Gastrocnemius medialis (tissue), 4 donors: ENCODE measurements around the gene OXCT1. TPM values are rescaled to one million over a fixed set of nuclear protein-coding genes. Genes with fewer than 3 reads are reported as not detected.
A peak's percentile ranks its signal among the peaks of the same experiment; 100 is the strongest.

Source experiments
- ATAC-seq, 2 donors: fragments of 150-250 bp; one replicate each; pipeline ENCODE4 v1.9.1; 2016
- DNase-seq, 2 donors: peaks; one replicate each; pipeline ENCODE4 v3.0.0-alpha.2; 2019
- H3K27ac ChIP-seq, 4 donors: fragments of 200-600 bp; sonication (generic); 1 replicate in 1 of 4; 2 replicates in 3 of 4; pipeline ENCODE4 v1.5.1; 2016 to 2018; ENCODE audit warnings: mild to moderate bottlenecking in 2 of 4, moderate library complexity in 1 of 4
- H3K27me3 ChIP-seq, 3 donors: fragments of 200-600 bp; sonication (generic) in 2 of 3; 1 replicate in 1 of 3; 2 replicates in 2 of 3; pipeline versions ENCODE4 v1.5.1 to v1.6.0; 2016 to 2019; ENCODE audit warnings: mild to moderate bottlenecking in 1 of 3, moderate library complexity in 1 of 3
- H3K36me3 ChIP-seq, 2 donors: fragments of 200-600 bp; sonication (generic) in 1 of 2; one replicate each; pipeline ENCODE4 v1.5.1; 2017 to 2018
- H3K4me1 ChIP-seq, 2 donors: fragments of 200-600 bp; sonication (generic) in 1 of 2; one replicate each; pipeline ENCODE4 v1.5.1; 2016 to 2017; ENCODE audit warnings: mild to moderate bottlenecking in 2 of 2
- H3K4me3 ChIP-seq, 4 donors: fragments of 200-600 bp; sonication (generic) in 3 of 4; 1 replicate in 1 of 4; 2 replicates in 3 of 4; pipeline ENCODE4 v1.5.1; 2016 to 2019; ENCODE audit warnings: mild to moderate bottlenecking in 2 of 4
- H3K9me3 ChIP-seq, 3 donors: fragments of 200-600 bp; sonication (generic) in 2 of 3; 1 replicate in 1 of 3; 2 replicates in 2 of 3; pipeline ENCODE4 v1.5.1; 2016 to 2019
- CTCF ChIP-seq, 5 experiments: fragments of 450-650 bp in 3 of 5; fragments of 200-600 bp in 2 of 5; sonication (generic) in 2 of 5; IDR thresholded peaks in 4 of 5; conservative IDR thresholded peaks in 1 of 5; 1 replicate in 4 of 5; 2 replicates in 1 of 5; pipeline ENCODE4 v1.5.1; 2016 to 2019; ENCODE audit warnings: antibody characterized with exemption in 5 of 5, mild to moderate bottlenecking in 3 of 5, moderate library complexity in 3 of 5
- POLR2A ChIP-seq, 2 donors: fragments of 450-650 bp; IDR thresholded peaks; one replicate each; pipeline ENCODE4 v1.6.1; 2017; ENCODE audit warnings: antibody characterized with exemption in 2 of 2, mild to moderate bottlenecking in 2 of 2, moderate library complexity in 2 of 2
- in situ Hi-C, 4 donors: fragments of 200-750 bp; cut with MboI; loops; one replicate each; pipeline versions ENCODE4 v1.15.0 to v1.8.0; 2017; ENCODE audit warnings: low sequenced_read_pairs in 4 of 4
- intact Hi-C: fragments of 100-400 bp; cut with DNase I; formaldehyde crosslinking; loops from one replicate; pipeline ENCODE4 v1.15.1; 2023; ENCODE audit warnings: low total_unique reads
- total RNA-seq, 4 donors: library from RNA; depleted of rRNA; stranded (reverse); fragments of >200 nt; gene quantifications; one replicate each; pipeline versions ENCODE4 v1.1.0 to v1.2.3, GENCODE V29; 2016

OXCT1 gene
- total RNA-seq, 4 donors from 2014 or later = 9.4 to 45.4 (median 20.5) TPM

GRCh38 chr5:41795125-41795524, 75.1 kb downstream of the OXCT1 start:
- ATAC-seq = no peak
- Histone ChIP-seq H3K4me3 (no peak overlapping the region), H3K9me3 (no peaks in the 10 kb centered on the region), H3K36me3 (peaks cover 0 to 3% of the 10 kb centered on the region in 2 donors), H3K27ac (peak overlapping the region in 1 of 4 donors; percentile 33), H3K4me1 (peaks cover 10 to 18% of the 10 kb centered on the region in 2 donors), H3K27me3 (no peaks in the 10 kb centered on the region)
- in situ Hi-C loops (no loop called here), intact Hi-C loops (no loop called here)
- no peak for TF ChIP-seq CTCF (IDR thresholded peaks at IDR 0.05 in 4 of 5, conservative IDR thresholded peaks at IDR 0.05 in 1 of 5)
- TF ChIP-seq POLR2A (IDR thresholded peaks at IDR 0.05) = no peak
- no peak for DNase-seq

- TF ChIP-seq CTCF (IDR thresholded peaks at IDR 0.05 in 4 of 5, conservative IDR thresholded peaks at IDR 0.05 in 1 of 5) = no peak
- TF ChIP-seq POLR2A (IDR thresholded peaks at IDR 0.05) = no peak
- DNase-seq (no peak), ATAC-seq (peak in 1 of 2 donors; percentile 58)
- Histone ChIP-seq H3K9me3 (no peaks in the 10 kb centered on the region), H3K27ac (peak overlapping the region in 2 of 4 donors; percentile 33 to 52), H3K36me3 (peaks cover 0 to 3% of the 10 kb centered on the region in 2 donors), H3K4me1 (peaks cover 10 to 18% of the 10 kb centered on the region in 2 donors), H3K27me3 (no peaks in the 10 kb centered on the region), H3K4me3 (no peak overlapping the region)
- in situ Hi-C loops = no loop called here
- intact Hi-C loops = no loop called here
Measured at GRCh38 chr5:41794471-41794870, 75.8 kb downstream of the OXCT1 start.

- no peak overlapping the region for H3K27ac ChIP-seq
- no peak for TF ChIP-seq CTCF (IDR thresholded peaks at IDR 0.05 in 4 of 5, conservative IDR thresholded peaks at IDR 0.05 in 1 of 5)
- no peak for TF ChIP-seq POLR2A (IDR thresholded peaks at IDR 0.05)
- H3K4me1 ChIP-seq = peaks cover 10 to 23% of the 10 kb centered on the region in 2 donors
- peaks cover 0 to 3% of the 10 kb centered on the region in 2 donors for H3K36me3 ChIP-seq
- no peaks in the 10 kb centered on the region for H3K9me3 ChIP-seq
- in situ Hi-C loops = no loop called here
- ATAC-seq (no peak), DNase-seq (no peak)
- H3K4me3 ChIP-seq = no peak overlapping the region
- intact Hi-C loops = no loop called here
- H3K27me3 ChIP-seq = no peaks in the 10 kb centered on the region
Measured at GRCh38 chr5:41793141-41793770, 77.0 kb downstream of the OXCT1 start.

DNA sequence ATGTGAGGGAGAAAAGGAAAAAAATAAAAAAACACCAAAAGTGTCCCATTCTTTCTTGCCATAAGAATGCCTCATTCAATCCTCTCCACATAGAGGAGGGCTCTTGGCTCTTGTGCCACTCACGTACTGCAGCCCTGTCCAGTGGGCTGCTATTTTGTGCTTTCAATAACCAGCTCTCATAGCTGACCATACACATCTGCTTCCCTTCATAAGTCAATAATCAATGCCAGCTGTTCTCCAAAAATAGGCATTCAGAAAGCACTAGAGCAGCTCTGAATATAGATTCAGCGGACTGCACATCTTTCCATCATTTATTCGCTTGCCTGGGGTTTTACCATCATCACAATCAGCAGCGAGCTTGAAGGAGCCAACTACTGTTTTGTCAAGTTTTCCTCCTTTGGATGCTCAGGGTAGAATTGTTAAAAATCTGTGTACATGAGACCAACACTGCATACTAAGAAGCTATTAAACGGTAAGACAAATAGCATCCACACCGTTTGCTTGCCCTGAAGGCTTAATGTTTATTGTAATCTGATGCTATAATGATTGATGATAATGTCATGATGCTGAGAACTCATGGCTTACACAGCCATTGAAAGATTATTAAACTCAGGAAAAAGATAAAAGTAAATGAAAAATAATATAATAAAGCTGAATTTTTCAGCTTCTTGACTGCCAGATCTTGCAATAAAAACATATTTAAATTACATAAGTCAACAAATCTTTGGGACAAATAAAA, 80.0 kb downstream of the OXCT1 start:
- Histone ChIP-seq H3K4me1 (peaks cover 10 to 26% of the 10 kb centered on the region in 2 donors), H3K27ac (no peak overlapping the region), H3K4me3 (no peak overlapping the region), H3K9me3 (no peaks in the 10 kb centered on the region), H3K27me3 (no peaks in the 10 kb centered on the region), H3K36me3 (peaks cover 0 to 3% of the 10 kb centered on the region in 2 donors)
- ATAC-seq (no peak), DNase-seq (no peak)
- intact Hi-C loops = no loop called here
- TF ChIP-seq CTCF (IDR thresholded peaks at IDR 0.05 in 4 of 5, conservative IDR thresholded peaks at IDR 0.05 in 1 of 5) = no peak
- no peak for TF ChIP-seq POLR2A (IDR thresholded peaks at IDR 0.05)
- in situ Hi-C loops = no loop called here
